ENCODE measurements around the gene CCZ1B.
"Not testable (repeated sequence)": the region's sequence is repeated elsewhere in the genome, so short reads cannot be mapped to it uniquely, and the experiment has no call there.

Gene CCZ1B

GRCh38 chr7:6835521-6835920 is 9.4 kb upstream of the CCZ1B start:
- DNase-seq; intact Hi-C loops (cut with DNase I): not testable (repeated sequence)

DNA sequence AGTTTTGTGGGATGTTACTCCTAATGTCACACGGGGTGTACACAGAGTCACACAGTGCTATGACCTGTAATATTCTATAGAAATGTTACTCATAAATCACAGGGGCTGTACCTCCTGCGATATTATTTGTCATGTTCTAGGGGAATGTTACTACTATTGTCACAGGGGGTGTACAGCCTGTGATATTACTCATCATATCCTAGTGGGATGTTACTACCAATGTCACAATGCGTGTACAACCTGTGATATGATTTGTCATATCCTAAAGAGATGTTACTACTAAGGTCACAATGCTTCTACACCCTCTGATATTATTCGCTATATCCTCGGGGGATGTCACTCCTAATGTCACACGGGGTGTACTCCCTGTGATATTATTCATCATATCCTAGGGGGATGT is 7.6 kb upstream of the CCZ1B start:
- intact Hi-C loops (cut with DNase I), result no loop called here
- no peak for DNase-seq

GRCh38 chr7:6831018-6831725 is 5.1 kb upstream of the CCZ1B start:
- intact Hi-C loops (cut with DNase I), result no loop called here
- DNase-seq, result no peak

DNA sequence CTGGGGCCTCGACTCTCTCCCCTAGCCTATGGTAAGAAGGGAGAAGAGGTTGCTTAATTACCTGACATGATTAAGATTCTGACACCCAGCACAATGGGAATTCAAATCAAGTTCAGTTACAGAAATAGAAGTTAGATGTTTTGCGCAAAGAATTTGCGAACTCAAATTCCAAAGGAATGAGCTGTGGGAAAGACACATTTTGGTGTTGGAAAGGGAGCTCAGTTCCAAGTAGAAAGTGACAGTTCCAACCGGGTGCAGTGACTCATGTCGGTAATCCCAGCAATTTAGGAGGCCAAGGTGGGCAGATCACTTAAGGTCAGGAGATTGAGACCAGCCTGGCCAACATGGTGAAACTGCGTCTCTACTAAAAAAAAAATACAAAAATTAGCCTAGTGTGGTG is 4.0 kb upstream of the CCZ1B start:
- DNase-seq, result peak in 1 of 42 donors; percentile 15
- intact Hi-C loops (cut with DNase I), result not testable (repeated sequence)

- DNase-seq; intact Hi-C loops (cut with DNase I): not testable (repeated sequence)
These were observed 3.5 kb upstream of the CCZ1B start for GRCh38 chr7:6829616-6830015.

DNA sequence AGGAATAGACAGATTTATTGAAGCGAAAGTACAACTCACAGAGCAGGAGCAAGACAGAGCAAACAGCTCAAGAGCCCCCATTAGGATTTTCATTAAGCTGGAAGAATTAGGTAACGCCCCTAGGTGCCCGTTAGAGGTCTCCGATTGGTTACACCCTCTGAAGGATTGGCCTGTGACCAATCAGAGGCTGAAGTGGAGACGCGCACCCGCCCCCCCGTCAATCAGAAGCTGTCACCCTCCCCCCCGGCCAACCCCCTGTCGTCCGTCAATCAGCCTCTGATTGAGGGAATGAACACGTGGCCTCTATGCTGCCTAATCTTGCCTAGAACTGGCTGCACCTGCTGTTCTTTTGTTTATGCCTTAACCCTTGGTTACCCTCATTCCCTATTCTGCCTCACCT is 1.1 kb upstream of the CCZ1B start:
- intact Hi-C loops (cut with DNase I), result not testable (repeated sequence)

GRCh38 chr7:6825236-6826125 is 594 bp downstream of the CCZ1B start:
- intact Hi-C loops (cut with DNase I); DNase-seq: not testable (repeated sequence)

More for the DNA sequence above, 1.1 kb upstream of the CCZ1B start:
- peak in 37 of 42 donors; percentile 5 to 74 (median 44) for DNase-seq

DNA sequence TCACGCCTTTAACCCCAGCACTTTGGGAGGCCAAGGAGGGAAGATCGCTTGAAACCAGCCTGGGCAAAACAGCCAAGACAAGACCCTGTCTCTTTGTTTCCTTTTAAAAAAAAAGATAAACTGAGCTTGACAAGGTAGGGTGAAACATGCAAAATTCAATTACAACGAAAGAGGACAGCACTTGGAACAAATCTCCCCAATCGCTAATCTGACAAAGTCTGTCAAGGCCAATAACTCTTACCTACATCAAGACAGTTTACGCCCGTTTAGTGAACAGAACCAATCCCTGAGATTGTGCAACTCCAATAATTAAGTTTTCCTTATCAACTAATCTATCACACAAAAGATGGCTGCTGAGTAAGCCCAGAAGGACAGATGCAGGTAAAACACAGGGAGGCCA is 4.5 kb downstream of the CCZ1B start:
- intact Hi-C loops (cut with DNase I); DNase-seq: not testable (repeated sequence)

- DNase-seq; intact Hi-C loops (cut with DNase I): not testable (repeated sequence)
These were observed 10.6 kb downstream of the CCZ1B start for GRCh38 chr7:6815470-6815869.

- DNase-seq; intact Hi-C loops (cut with DNase I): not testable (repeated sequence)
These were observed 13.1 kb downstream of the CCZ1B start for GRCh38 chr7:6813011-6813410.

DNA sequence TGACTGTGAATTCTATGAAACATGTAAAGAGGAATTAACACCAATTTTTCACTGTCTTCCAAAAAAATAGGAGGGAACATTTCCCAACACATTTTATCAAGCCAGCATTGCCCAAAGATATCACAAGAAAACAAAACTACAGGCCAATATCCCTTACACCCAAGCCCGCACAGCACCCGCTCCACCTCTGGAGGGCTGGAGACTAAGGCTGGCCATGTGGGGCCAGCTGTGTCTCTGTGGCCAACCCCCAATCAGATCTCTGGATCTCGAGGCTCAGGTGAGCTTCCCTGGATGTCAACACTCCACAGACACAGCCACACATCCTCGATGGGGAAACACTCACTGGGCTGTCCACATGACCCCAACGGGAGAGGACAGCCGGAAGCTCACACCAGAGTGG is 18.1 kb downstream of the CCZ1B start:
- DNase-seq; intact Hi-C loops (cut with DNase I): not testable (repeated sequence)

DNA sequence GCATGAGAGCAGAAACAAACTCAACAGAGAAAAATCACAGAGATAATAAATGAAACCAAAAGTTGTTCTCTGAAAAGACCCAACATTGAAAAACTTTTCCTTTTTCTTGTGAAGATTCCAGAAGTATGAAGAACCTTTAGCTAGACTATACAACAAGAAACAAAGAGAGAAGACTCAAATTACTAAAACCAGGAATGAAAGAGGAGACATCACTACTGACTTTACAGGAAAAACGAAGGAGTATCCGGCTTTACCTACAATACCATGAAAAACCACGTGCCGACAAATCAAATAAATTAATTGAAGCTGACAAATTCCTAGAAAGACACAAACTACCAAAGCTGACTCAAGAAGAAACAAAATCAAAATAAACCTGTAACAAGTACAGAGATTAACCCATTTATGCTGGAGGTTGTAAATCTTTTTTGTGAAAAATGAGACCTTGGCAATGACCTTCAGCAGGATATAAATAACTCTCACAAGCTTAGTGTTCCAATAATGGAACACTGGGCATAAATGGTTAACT is 18.6 kb downstream of the CCZ1B start:
- intact Hi-C loops (cut with DNase I), result not testable (repeated sequence)

GRCh38 chr7:6800331-6800730 is 25.7 kb downstream of the CCZ1B start:
- intact Hi-C loops (cut with DNase I); DNase-seq: not testable (repeated sequence)

More for the DNA sequence above, 18.6 kb downstream of the CCZ1B start:
- DNase-seq, result not testable (repeated sequence)

DNA sequence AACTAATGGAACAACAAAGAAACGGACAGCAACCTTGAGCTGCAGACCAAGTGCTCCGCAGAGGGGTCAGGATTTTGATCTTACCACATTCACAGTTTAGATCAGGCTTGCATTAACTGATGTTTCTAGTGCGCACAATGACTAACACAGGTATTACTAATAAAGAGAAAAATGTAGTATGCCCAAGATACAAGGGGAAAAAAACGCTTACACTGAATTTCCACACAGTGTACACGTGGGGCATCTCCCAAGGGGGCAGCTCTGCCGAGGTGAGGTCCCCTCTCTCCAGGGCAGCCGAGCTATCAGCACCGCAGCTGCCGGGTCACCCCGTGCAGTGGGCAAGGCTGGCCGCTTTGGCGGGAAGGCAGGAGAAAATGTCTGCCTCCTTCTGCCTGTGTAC is 26.2 kb downstream of the CCZ1B start:
- intact Hi-C loops (cut with DNase I); DNase-seq: not testable (repeated sequence)

DNA sequence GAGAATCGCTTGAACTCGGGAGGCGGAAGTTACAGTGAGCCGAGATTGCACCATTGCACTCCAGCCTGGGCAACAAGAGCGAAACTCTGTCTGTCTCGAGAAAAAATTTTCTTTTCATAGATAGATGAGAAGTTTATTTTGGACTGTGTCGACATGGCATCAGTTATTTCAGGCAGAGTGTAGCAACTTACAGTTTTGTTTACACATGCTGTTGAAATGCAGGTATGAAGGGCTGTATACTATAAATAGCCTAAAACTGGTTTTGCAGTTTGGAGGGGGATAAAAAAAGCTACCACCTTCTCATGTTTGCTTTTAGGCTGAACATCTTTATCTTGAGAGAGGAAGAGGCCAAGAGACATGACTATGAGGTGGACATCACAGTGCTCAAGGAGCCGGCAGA is 28.0 kb downstream of the CCZ1B start:
- intact Hi-C loops (cut with DNase I); DNase-seq: not testable (repeated sequence)

DNA sequence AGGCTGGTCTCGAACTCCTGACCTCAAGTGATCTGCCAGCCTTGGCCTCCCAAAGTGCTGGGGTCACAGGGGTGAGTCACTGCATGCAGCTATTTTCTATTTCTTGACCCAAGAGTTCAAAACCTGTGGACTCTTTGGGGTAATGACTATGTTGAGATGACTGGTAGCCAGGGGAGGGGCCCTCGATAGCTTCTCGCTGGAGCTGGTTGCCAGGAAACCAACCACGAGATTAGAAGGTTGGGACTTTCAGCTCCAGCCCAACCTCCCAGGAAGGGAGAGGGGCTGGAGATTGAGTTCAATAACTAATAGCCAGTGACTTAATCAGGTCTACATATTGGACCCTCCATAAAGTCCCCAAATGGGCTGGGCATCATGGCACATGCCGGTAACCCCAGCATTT is 28.9 kb downstream of the CCZ1B start:
- DNase-seq; intact Hi-C loops (cut with DNase I): not testable (repeated sequence)

- intact Hi-C loops (cut with DNase I); DNase-seq: not testable (repeated sequence)
These were observed 31.8 kb downstream of the CCZ1B start for GRCh38 chr7:6794276-6794675.

DNA sequence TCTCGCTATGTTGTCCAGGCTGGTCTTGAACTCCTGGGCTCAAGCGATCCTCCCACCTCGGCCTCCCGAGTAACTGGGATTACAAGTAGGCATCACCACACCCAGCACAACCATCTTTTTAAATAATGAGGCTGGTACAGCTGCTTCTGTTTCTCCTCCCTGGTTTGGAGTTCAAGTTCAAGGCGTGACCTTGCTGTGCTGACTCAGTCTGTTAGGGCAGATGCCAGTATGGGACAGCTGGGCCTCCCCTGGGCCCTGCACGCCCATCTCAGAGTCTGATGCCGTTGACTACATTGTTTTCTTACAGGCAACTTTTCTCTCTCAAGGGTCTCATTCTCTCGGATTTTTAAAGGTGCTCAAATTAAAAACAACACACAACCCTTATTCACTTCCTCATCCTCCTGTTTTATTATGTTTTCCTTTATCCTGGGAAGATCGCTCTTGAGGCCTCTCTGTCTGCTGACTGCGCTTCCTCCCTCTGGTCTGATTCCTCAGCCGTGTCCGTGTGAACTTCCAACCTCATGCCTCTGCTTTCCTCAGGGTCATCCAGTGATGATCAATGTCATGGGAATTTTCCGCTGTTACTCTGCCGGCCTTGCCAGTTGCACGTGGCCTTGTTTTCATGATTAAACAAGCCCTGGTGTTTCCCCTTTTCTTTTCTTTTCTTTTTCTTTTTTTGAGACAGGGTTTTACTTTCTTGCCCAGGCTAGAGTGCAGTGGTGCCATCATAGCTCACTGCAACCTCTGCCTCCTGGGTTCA is 33.8 kb downstream of the CCZ1B start:
- intact Hi-C loops (cut with DNase I), result not testable (repeated sequence)
- DNase-seq, result peak in 1 of 42 donors; percentile 28

DNA sequence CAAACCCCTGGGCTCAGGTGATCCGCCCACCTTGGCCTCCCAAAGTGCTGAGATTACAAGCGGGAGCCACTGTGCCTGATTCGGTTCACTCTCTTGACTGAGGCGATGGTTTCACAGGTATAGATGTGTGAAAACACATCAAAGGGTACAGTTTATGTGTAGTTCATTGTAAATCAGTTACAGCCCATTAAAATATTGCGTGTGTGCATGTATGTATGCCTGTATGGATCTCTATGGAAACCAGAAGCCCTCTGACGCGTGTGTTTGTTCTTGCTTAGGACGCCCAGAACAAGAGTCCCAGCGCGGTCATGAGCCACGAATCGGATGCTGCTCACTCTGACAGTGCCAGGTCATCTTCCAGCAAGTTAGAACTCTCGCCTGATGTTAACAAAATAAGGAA is 36.7 kb downstream of the CCZ1B start:
- intact Hi-C loops (cut with DNase I), result not testable (repeated sequence)

More for the DNA sequence above, 36.7 kb downstream of the CCZ1B start:
- DNase-seq, result not testable (repeated sequence)

All from head of caudate nucleus (tissue), 42 donors.